ENCODE data around the gene EBF3. TPM values are rescaled to one million over a fixed set of nuclear protein-coding genes. Genes with fewer than 3 reads are reported as not detected.
A peak's percentile ranks its signal among the peaks of the same experiment; 100 is the strongest.

Gene EBF3
- total and polyA plus RNA-seq, 3 donors from 2014 or later: 4.0 to 7.6 (median 6.0) TPM

- H3K27me3 ChIP-seq: peaks cover 3% of the 10 kb centered on the region
- H3K36me3 ChIP-seq (ENCODE audit: low read depth, missing control alignments): no peaks in the 10 kb centered on the region
- no peak overlapping the region for H3K27ac ChIP-seq
- WGBS, 2 donors: 10 to 21% methylated on average over 13 to 57 of the region's 60 CpGs
- no peak for DNase-seq
- TF ChIP-seq POLR2A (IDR thresholded peaks at IDR 0.05) (no peak), CTCF (IDR thresholded peaks at IDR 0.05) (no peak)
- peaks cover 3% of the 10 kb centered on the region for H3K4me1 ChIP-seq
- H3K4me3 ChIP-seq: no peak overlapping the region
- intact Hi-C loops (cut with DNase I; ENCODE audit: low total_unique reads): no loop called here
- no peaks in the 10 kb centered on the region for H3K9me3 ChIP-seq
Measured at GRCh38 chr10:129966889-129967578, 3.0 kb upstream of the EBF3 start.

- intact Hi-C loops (cut with DNase I; ENCODE audit: low total_unique reads): no loop called here
Measured at GRCh38 chr10:129966370-129966888, 2.4 kb upstream of the EBF3 start.

GRCh38 chr10:129965959-129966358, 1.9 kb upstream of the EBF3 start:
- no peak overlapping the region for H3K27ac ChIP-seq
- no peak for TF ChIP-seq CTCF (IDR thresholded peaks at IDR 0.05)
- TF ChIP-seq POLR2A (IDR thresholded peaks at IDR 0.05): no peak
- 17 to 19% methylated on average over 17 of the region's 17 CpGs for WGBS, 2 donors
- H3K27me3 ChIP-seq: peaks cover 5% of the 10 kb centered on the region
- DNase-seq: no peak
- H3K4me1 ChIP-seq: peaks cover 3% of the 10 kb centered on the region
- no peaks in the 10 kb centered on the region for H3K36me3 ChIP-seq (ENCODE audit: low read depth, missing control alignments)
- no peak overlapping the region for H3K4me3 ChIP-seq
- intact Hi-C loops (cut with DNase I; ENCODE audit: low total_unique reads): no loop called here
- no peaks in the 10 kb centered on the region for H3K9me3 ChIP-seq

More at GRCh38 chr10:129966370-129966888, 2.4 kb upstream of the EBF3 start:
- H3K9me3 ChIP-seq: no peaks in the 10 kb centered on the region
- H3K27me3 ChIP-seq: peaks cover 5% of the 10 kb centered on the region
- no peak for DNase-seq
- no peak overlapping the region for H3K4me3 ChIP-seq
- peaks cover 3% of the 10 kb centered on the region for H3K4me1 ChIP-seq
- no peak overlapping the region for H3K27ac ChIP-seq
- 17 to 27% methylated on average over 15 to 16 of the region's 16 CpGs for WGBS, 2 donors
- no peaks in the 10 kb centered on the region for H3K36me3 ChIP-seq (ENCODE audit: low read depth, missing control alignments)
- TF ChIP-seq CTCF (IDR thresholded peaks at IDR 0.05) (no peak), POLR2A (IDR thresholded peaks at IDR 0.05) (no peak)

- Histone ChIP-seq H3K4me1 (no peaks in the 10 kb centered on the region), H3K4me3 (peak overlapping the region; percentile 15 to 31), H3K27me3 (peaks cover 5% of the 10 kb centered on the region)
Measured at GRCh38 chr10:129965425-129965808, 1.3 kb upstream of the EBF3 start.

More at GRCh38 chr10:129965425-129965808, 1.3 kb upstream of the EBF3 start:
- no peak for TF ChIP-seq CTCF (IDR thresholded peaks at IDR 0.05)
- TF ChIP-seq POLR2A (IDR thresholded peaks at IDR 0.05): no peak
- Histone ChIP-seq H3K9me3 (no peaks in the 10 kb centered on the region), H3K27ac (no peak overlapping the region), H3K36me3 (ENCODE audit: low read depth, missing control alignments) (no peaks in the 10 kb centered on the region)
- WGBS, 2 donors: 11 to 15% methylated on average over 15 of the region's 15 CpGs
- intact Hi-C loops (cut with DNase I; ENCODE audit: low total_unique reads): no loop called here
- no peak for DNase-seq
